GM03348 (cell line): ENCODE results near the gene CDK18.

ENCODE experiments used
- DNase-seq: peaks from one replicate; pipeline ENCODE4 v3.0.0; 2012; ENCODE audit warnings: low spot score

Gene CDK18

DNA sequence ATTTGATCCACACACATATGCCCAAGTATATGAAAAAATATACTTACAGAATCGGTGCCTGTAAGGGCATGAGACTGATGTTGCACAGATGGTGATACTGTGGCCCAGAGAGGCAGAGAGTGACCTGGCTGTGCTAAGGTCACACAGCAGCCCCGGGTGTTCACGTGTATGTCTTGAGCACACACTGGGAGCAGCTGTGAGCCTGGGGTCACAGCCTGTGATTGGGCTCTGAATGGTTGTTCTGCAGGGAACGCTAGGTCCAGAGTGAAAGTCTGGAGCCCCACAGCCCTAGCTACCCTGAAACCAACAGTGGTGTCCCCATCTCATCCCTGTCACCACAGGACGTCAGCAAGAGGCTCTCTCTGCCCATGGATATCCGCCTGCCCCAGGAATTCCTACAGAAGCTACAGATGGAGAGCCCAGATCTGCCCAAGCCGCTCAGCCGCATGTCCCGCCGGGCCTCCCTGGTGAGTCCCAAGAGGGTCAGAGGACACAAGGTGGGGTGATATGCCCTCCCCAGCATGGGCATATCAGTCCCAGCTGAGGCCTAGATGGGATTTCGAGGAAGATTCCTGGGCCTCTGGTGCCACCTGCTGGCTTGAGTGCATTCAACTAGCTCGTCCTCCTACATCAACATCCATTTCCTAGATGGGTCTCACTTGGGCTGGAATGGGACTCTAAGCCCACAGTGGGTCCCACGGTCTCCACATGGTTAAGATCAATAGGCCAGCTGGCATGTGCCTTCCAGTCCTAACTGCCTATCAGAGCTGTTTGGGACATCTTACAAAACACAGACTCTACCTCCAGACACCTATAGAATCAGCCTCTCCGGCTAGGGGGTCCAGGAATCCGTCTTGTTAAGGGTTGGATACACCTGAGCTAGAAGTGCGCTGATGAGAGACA lies 19.7 kb downstream of the CDK18 start:
- DNase-seq: peak; percentile 89

- no peak for DNase-seq
Observed at GRCh38 chr1:205524794-205525101, 20.3 kb downstream of the CDK18 start.

GRCh38 chr1:205525495-205526285 lies 21.2 kb downstream of the CDK18 start:
- no peak for DNase-seq

DNA sequence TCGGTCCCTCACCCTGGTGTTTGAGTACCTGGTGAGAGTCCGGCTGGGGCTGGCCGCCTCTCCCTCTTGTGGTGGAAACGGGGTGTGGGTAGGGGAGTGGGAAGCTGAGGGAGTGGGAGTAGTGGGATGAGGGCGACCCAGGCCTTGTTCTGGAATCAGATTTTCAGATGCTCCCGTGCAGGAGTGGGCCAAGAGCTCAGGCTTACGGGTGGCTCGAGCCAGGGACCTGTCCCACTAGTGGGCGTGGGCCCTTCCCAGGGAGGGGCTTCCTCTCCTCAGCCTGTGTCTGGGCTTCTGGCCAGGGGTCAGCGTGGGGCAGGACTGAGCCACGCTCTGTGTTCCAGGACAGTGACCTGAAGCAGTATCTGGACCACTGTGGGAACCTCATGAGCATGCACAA lies 22.0 kb downstream of the CDK18 start:
- DNase-seq: no peak

DNA sequence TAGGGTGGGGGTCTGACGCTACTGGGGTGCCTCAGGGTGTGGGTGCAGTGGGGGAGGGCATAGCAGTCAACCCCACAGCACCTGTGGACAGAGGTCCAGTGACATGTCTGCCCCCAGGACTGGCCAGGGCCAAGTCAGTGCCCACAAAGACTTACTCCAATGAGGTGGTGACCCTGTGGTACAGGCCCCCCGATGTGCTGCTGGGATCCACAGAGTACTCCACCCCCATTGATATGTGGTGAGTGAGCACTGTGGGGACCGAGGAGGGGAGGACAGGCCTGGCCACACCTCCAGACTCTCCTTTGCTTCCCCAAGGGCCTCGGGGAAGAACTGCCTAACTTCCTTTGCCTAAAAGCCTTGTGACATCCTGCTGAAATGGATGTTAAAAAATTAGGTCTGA lies 23.5 kb downstream of the CDK18 start:
- DNase-seq: no peak

DNA sequence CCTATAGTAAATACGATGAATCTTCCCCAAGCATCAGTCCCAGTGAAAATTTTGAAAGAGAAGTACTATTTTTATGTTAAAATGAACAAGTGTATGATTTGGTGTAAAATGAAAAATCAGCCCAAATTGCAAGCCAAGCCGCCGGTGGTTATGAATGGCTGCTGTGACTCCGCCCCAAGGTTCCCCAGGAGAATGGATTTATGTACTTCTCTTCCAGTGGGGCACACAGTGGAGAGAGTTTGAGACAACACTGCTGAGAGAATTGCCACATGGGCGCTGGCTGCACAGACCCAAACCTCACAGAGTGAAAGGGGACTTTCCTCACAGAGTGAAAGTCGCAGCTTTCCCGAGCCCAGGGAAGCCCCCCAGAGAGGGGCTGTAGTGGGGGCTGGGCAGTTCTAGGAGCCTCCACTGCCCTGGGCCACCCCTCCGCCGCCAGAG lies 24.0 kb downstream of the CDK18 start:
- no peak for DNase-seq

GRCh38 chr1:205528887-205529825 lies 24.7 kb downstream of the CDK18 start:
- peak; percentile 93 for DNase-seq

- DNase-seq: no peak
Observed at GRCh38 chr1:205530116-205530515, 25.6 kb downstream of the CDK18 start.

GRCh38 chr1:205531191-205532025 lies 26.9 kb downstream of the CDK18 start:
- no peak for DNase-seq

- no peak for DNase-seq
Observed at GRCh38 chr1:205532026-205532898, 27.8 kb downstream of the CDK18 start.

GRCh38 chr1:205532996-205533735 lies 28.7 kb downstream of the CDK18 start:
- DNase-seq: no peak

- DNase-seq: no peak
Observed at GRCh38 chr1:205533748-205534443, 29.4 kb downstream of the CDK18 start.

- no peak for DNase-seq
Observed at GRCh38 chr1:205534444-205534985, 30.0 kb downstream of the CDK18 start.

DNA sequence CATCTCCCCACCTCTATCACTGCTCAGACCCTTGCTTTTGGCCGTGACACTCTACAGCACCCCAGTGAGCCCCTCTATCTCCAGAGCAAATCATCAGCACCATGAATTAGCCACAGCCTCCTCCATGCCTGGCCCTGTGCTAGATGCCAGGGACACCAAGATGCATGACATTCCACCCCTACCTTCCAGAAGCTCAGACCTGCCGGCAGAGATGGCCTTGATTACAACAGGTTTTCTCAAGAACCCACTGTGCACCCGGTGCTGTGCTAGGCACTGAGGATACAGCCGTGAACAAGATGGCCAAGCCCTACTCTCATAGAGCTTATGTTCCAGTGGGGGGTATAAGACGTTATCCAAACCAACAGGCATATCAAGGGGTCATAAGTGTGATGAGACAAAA lies 30.6 kb downstream of the CDK18 start:
- no peak for DNase-seq

DNA sequence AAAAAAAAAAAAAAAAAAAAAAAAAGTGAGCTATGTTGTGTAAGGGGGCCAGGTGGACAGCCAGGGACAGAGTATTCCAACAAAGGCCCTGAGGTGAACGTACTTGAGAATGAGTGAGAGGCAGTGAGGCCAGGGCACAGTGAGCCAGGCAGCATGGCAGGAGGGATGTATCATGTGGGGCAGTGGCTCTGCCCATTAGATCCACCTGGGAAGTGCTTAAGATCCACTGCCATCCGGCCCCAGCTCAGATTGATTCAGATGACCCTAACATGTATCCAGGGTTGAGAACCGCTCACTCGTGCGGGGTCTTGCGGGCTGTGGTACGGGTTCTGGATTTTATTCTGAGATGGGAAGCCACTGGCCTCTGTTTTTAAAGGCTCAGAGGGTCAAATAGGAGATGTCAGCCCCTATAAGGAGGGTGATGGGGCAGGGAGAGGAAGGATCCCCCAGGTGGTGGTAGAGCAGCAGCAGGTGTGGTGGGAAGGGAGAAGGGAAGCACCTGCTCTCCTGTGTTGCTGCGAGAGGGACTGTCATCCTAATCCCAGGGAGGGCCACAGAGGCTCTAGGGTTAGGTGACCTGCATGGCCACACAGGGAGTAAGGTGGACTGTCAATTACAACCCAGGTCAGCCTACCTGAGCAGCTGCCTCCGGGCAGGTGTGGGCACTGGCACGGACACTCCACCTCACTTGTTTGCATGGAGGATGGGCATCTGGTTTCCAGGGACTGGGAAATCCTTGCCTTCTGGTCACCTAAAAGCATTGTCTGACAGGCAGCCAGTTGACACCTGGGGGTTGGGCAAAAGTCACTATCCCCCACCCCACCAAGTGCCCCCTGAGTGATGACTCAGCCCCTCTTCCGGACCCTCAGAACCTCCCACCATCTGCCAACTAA lies 31.6 kb downstream of the CDK18 start:
- peak; percentile 1 for DNase-seq

DNA sequence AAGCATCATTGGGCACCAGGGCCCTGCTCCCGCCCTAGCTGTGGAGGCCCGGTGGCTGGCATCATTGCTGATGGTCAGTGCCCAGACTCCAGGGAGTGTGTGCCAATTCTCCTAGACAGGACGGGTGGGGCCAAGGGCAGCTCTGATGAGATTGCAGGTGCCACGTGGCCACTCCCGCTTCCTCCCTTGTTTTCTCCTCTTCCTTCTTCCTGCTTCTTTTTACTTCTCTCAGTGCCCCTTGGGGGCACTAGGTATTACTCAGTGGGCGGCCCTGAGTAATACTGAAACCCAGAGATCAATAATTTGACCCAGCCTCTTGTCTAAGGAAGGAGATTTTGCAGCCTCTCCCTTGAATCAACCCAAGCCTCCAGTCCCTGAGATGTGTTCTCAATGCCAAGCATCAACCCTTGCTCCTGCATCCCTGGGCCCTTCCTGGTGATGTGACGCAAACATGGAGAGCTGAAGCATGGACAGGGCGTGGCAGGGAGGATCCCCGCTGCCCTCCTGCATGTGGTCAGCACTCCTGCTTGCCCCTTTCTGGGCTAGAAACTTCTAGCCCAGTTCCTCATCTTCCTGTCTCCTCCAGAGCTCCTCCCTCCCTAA lies 32.4 kb downstream of the CDK18 start:
- peak; percentile 9 for DNase-seq

DNA sequence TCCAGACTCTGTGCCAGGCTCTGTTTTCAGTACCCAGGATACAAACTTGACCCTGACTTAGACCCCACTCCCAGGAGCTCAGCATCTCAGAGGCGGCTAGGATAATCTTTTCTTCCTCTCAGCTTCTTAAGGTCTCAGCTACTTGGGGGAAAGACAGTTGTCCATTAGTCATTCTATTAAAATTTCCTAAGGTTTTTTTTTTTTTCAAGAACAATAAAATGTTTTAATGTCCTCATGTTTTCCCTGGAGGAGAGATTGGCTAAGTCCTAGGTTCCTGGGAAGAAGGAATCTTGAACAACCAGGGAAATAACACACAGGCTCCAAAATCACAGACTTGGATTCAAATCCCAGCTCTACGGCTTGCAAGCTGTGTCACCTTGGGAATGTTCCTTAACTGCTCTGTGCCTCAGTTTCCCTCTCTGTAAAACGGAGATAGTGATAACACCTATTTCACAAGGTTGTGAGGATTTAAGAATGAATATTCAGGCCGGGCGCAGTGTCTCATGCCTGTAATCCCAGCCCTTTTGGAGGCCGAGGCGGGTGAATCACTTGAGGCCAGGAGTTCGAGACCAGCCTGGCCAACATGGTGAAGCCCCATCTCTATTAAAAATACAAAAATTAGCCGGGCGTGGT lies 33.0 kb downstream of the CDK18 start:
- peak; percentile 22 for DNase-seq
